HepG2 (cell line): ENCODE measurements around the gene RIPOR3. TPM values are rescaled to one million over a fixed set of nuclear protein-coding genes. Genes with fewer than 3 reads are reported as not detected.

ENCODE experiments used
- ATAC-seq: fragments of 200-7000 bp; cut with Tn5 transposase; 3 replicates; pipeline ENCODE4 v1.9.1; 2020; ENCODE audit warnings: mild to moderate bottlenecking, moderate library complexity
- BruUV-seq: library from RNA; stranded (reverse); fragments of 400-500 nt; replicated peaks from 2 replicates; lab custom pipeline; 2021; lab: Mats Ljungman, UMichigan
- CTCF ChIA-PET: fragments of 300-600 bp; formaldehyde crosslinking; extraction: SDS; loops from one replicate; lab custom pipeline; 2021; ENCODE audit warnings: low total read pairs, inconsistent platforms, low intra/inter-chr PET ratio; lab: Yijun Ruan, JAX
- POLR2A ChIA-PET: fragments of 350-600 bp; sonication (Branson Sonifier 250); formaldehyde crosslinking; loops from one replicate; lab custom pipeline; 2020; ENCODE audit warnings: antibody characterized with exemption, inconsistent platforms; lab: Yijun Ruan, JAX
- DNase-seq: peaks from one replicate; pipeline ENCODE4 v3.0.0-alpha.2; 2015; ENCODE audit warnings: low spot score
- FAIRE-seq: peaks from 3 replicates; lab custom pipeline; 2011; peaks lifted over from hg19 to GRCh38; lab: Jason Lieb, UNC
- H2AFZ ChIP-seq: one replicate; pipeline ENCODE4 v1.6.1; 2011; ENCODE audit warnings: low read length, inconsistent platforms
- H3K27ac ChIP-seq: fragments of 300-600 bp; 3 replicates; pipeline ENCODE4 v1.8.0; 2011; ENCODE audit warnings: mixed run types, mild to moderate bottlenecking, mixed read lengths, low read length, inconsistent platforms; ENCODE audit not compliant: insufficient read depth; ENCODE audit errors: extremely low read length
- H3K27me3 ChIP-seq, 2 experiments: fragments of 200-600 bp in 1 of 2; 2 replicates in 1 of 2; 3 replicates in 1 of 2; pipeline versions ENCODE4 v1.6.0 to v1.8.0; 2011; ENCODE audit warnings: low read length in 2 of 2, mild to moderate bottlenecking in 2 of 2, moderate library complexity in 2 of 2, inconsistent platforms in 1 of 2; ENCODE audit not compliant: insufficient read depth in 2 of 2, control insufficient read depth in 1 of 2
- H3K36me3 ChIP-seq, 2 experiments: fragments of 200-600 bp in 1 of 2; replicated peaks in 1 of 2; 2 replicates in 1 of 2; 3 replicates in 1 of 2; pipeline versions ENCODE4 v1.5.1 to v1.8.0; 2011; ENCODE audit warnings: low read length in 2 of 2, inconsistent platforms in 1 of 2; ENCODE audit not compliant: insufficient read depth in 2 of 2, control insufficient read depth in 1 of 2
- H3K4me1 ChIP-seq: 2 replicates; pipeline ENCODE4 v1.5.1; 2012; ENCODE audit warnings: low read length, inconsistent platforms; ENCODE audit not compliant: insufficient read depth
- H3K4me2 ChIP-seq: 2 replicates; pipeline ENCODE4 v1.6.0; 2011; ENCODE audit warnings: low read depth, low read length, inconsistent platforms
- H3K4me3 ChIP-seq, 3 experiments: fragments of 200-600 bp in 1 of 3; sonication (generic), shearing (Covaris generic) in 1 of 3; replicated peaks in 1 of 3; 2 replicates each; pipeline ENCODE4 v1.5.1; 2011 to 2016; ENCODE audit warnings: low read length in 3 of 3, inconsistent platforms in 2 of 3, low read depth in 2 of 3, mild to moderate bottlenecking in 2 of 3, control low read depth in 1 of 3, mixed read lengths in 1 of 3; ENCODE audit not compliant: insufficient read depth in 1 of 3
- H3K79me2 ChIP-seq: one replicate; pipeline ENCODE4 v1.6.1; 2011; ENCODE audit warnings: low read length, inconsistent platforms; ENCODE audit not compliant: insufficient read depth
- H3K9ac ChIP-seq: 2 replicates; pipeline ENCODE4 v1.6.0; 2011; ENCODE audit warnings: mild to moderate bottlenecking, low read depth, low read length, inconsistent platforms; ENCODE audit not compliant: insufficient read depth
- H3K9me3 ChIP-seq: 2 replicates; pipeline ENCODE4 v1.5.1; 2012; ENCODE audit warnings: mild to moderate bottlenecking, low read length
- H4K20me1 ChIP-seq: 2 replicates; pipeline ENCODE4 v1.6.0; 2011; ENCODE audit warnings: inconsistent platforms, mild to moderate bottlenecking, low read length, moderate library complexity; ENCODE audit not compliant: insufficient read depth
- CEBPB ChIP-seq: IDR thresholded peaks from 2 replicates; pipeline ENCODE4 v1.6.1; 2011; ENCODE audit warnings: low read depth, low read length, improper control_type of control experiment, borderline replicate concordance
- HES4 ChIP-seq: sonication (generic); formaldehyde crosslinking; IDR thresholded peaks from 2 replicates; pipeline ENCODE4 v1.9.0; 2021; ENCODE audit warnings: mild to moderate bottlenecking, missing genetic modification reagents, borderline replicate concordance
- MAFF ChIP-seq: IDR thresholded peaks from 2 replicates; pipeline ENCODE4 v1.6.1; 2011; ENCODE audit warnings: low read depth, low read length, improper control_type of control experiment
- MAFK ChIP-seq, 2 experiments: IDR thresholded peaks in 1 of 2; conservative IDR thresholded peaks in 1 of 2; 2 replicates each; pipeline ENCODE4 v1.6.1; 2011; ENCODE audit warnings: improper control_type of control experiment in 2 of 2, low read length in 2 of 2
- ONECUT2 ChIP-seq: sonication (generic); formaldehyde crosslinking; IDR thresholded peaks from 2 replicates; pipeline ENCODE4 v1.4.0; 2020; ENCODE audit warnings: missing genetic modification reagents
- SRF ChIP-seq: IDR thresholded peaks from 2 replicates; pipeline ENCODE4 v1.6.1; 2011; ENCODE audit warnings: mild to moderate bottlenecking, low read depth, low read length, moderate library complexity
- ZFP37 ChIP-seq: sonication (generic); formaldehyde crosslinking; IDR thresholded peaks from 2 replicates; pipeline ENCODE4 v1.4.0; 2020; ENCODE audit warnings: missing genetic modification reagents, borderline replicate concordance
- ZNF251 ChIP-seq: sonication (generic); formaldehyde crosslinking; IDR thresholded peaks from 2 replicates; pipeline ENCODE4 v1.9.0; 2021; ENCODE audit warnings: mild to moderate bottlenecking, missing genetic modification reagents
- ZNF577 ChIP-seq: sonication (generic); formaldehyde crosslinking; IDR thresholded peaks from 2 replicates; pipeline ENCODE4 v1.4.0; 2020; ENCODE audit warnings: mild to moderate bottlenecking, low read depth, missing genetic modification reagents, borderline replicate concordance
- ZSCAN9 ChIP-seq: IDR thresholded peaks from 2 replicates; pipeline ENCODE4 v1.6.1; 2016; ENCODE audit warnings: borderline replicate concordance
- WGBS: methylation state at CpG from one replicate; pipeline ENCODE4 v1.1.6; 2017; ENCODE audit warnings: low lambda C conversion rate; 5-methylcytosine and 5-hydroxymethylcytosine counted together
- in situ Hi-C: cut with HindIII; loops from 2 replicates; pipeline ENCODE4 v1.10.0; 2017; ENCODE audit warnings: low pct_unique_long_range_greater_than_20kb; ENCODE audit not compliant: extremely low pct_ligation_motif_present
- intact Hi-C: fragments of 100-400 bp; cut with micrococcal nuclease; formaldehyde crosslinking; loops from one replicate; pipeline ENCODE4 v1.10.0; 2022; ENCODE audit not compliant: unreplicated experiment
- polyA plus RNA-seq, 8 experiments: library from polyadenylated mRNA; depleted of rRNA in 3 of 8; stranded (reverse) in 7 of 8; unstranded in 1 of 8; fragments of >200 nt; fragmentation: Illumina TruSeq in 4 of 8; extraction: Trizol in 4 of 8; gene quantifications; 2 replicates each; pipeline versions ENCODE4 v1.2.1 to v1.2.3, GENCODE V29; 2011 to 2016; ENCODE audit warnings: low read depth in 4 of 8, missing spikeins in 1 of 8, mixed read lengths in 1 of 8; ENCODE audit not compliant: insufficient read depth in 1 of 8
- total RNA-seq, 5 experiments: library from RNA; depleted of rRNA; stranded (reverse); fragments of >200 nt; fragmentation: Illumina TruSeq; extraction: Trizol; gene quantifications; 2 replicates each; pipeline ENCODE4 v1.2.3, GENCODE V29; 2016; ENCODE audit warnings: low read depth in 1 of 5
- TF ChIP-seq, protein P1 (sequence below): fragments of 450-650 bp; IDR thresholded peaks from 2 replicates; pipeline ENCODE4 v1.6.1; 2016
- TF ChIP-seq, protein P2 (sequence below): sonication (generic); formaldehyde crosslinking; IDR thresholded peaks from 2 replicates; pipeline ENCODE4 v1.4.0; 2020; ENCODE audit warnings: missing genetic modification reagents, borderline replicate concordance

Gene RIPOR3
- total and polyA plus RNA-seq, 2 of the 13 experiments (the other 11 are each of a cell fraction or from before 2014, with no cell fraction given) = 0.18 TPM; not detected in 1

- TF ChIP-seq ZNF577 (no peak), ZFP37 (CRISPR knock-in tag) (no peak), SRF (no peak)
These were observed 122.8 kb downstream of the RIPOR3 start (continued) for GRCh38 chr20:50568549-50568942.

- no peak overlapping the region for H3K4me2 ChIP-seq
- H3K9me3 ChIP-seq = no peaks in the 10 kb centered on the region
- ATAC-seq (no peak), DNase-seq (no peak), FAIRE-seq (no peak)
- H3K79me2 ChIP-seq = no peaks in the 10 kb centered on the region
- H3K4me3 ChIP-seq = no peak overlapping the region
- no peak overlapping the region for H3K27ac ChIP-seq
- H3K4me1 ChIP-seq = peaks cover 26% of the 10 kb centered on the region
- WGBS = 96% methylated on average over 18 of the region's 18 CpGs
- TF ChIP-seq, protein P1, sequence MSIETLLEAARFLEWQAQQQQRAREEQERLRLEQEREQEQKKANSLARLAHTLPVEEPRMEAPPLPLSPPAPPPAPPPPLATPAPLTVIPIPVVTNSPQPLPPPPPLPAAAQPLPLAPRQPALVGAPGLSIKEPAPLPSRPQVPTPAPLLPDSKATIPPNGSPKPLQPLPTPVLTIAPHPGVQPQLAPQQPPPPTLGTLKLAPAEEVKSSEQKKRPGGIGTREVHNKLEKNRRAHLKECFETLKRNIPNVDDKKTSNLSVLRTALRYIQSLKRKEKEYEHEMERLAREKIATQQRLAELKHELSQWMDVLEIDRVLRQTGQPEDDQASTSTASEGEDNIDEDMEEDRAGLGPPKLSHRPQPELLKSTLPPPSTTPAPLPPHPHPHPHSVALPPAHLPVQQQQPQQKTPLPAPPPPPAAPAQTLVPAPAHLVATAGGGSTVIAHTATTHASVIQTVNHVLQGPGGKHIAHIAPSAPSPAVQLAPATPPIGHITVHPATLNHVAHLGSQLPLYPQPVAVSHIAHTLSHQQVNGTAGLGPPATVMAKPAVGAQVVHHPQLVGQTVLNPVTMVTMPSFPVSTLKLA = peak; percentile 79
- TF ChIP-seq HES4 (0 out of 2 replicates have a peak, but pooled peaks have one; percentile 47), CEBPB (0 out of 2 replicates have a peak, but pooled peaks have one; percentile 11), ONECUT2 (CRISPR knock-in tag) (no peak), MAFK (conservative IDR thresholded peaks at IDR 0.05 in 1 of 2, IDR thresholded peaks at IDR 0.05 in 1 of 2; ENCODE audit: low read length in 2 of 2) (peak; percentile 53 to 66), MAFF (0 out of 2 replicates have a peak, but pooled peaks have one; percentile 16), ZSCAN9 (CRISPR knock-in tag) (no peak), ZNF251 (CRISPR knock-in tag) (no peak)
- TF ChIP-seq, protein P2, sequence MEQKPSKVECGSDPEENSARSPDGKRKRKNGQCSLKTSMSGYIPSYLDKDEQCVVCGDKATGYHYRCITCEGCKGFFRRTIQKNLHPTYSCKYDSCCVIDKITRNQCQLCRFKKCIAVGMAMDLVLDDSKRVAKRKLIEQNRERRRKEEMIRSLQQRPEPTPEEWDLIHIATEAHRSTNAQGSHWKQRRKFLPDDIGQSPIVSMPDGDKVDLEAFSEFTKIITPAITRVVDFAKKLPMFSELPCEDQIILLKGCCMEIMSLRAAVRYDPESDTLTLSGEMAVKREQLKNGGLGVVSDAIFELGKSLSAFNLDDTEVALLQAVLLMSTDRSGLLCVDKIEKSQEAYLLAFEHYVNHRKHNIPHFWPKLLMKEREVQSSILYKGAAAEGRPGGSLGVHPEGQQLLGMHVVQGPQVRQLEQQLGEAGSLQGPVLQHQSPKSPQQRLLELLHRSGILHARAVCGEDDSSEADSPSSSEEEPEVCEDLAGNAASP (CRISPR knock-in tag) = no peak
- H3K27me3 ChIP-seq = no peaks in the 10 kb centered on the region
- no peak overlapping the region for H2AFZ ChIP-seq
- in situ Hi-C loops (no loop called here), intact Hi-C loops (no loop called here)
- no TSS peak for BruUV-seq
- ChIA-PET CTCF (no interaction called here), POLR2A (no interaction called here)
- H3K9ac ChIP-seq = no peak overlapping the region
- H3K36me3 ChIP-seq = peaks cover 28 to 69% of the 10 kb centered on the region in 2 experiments
- no peaks in the 10 kb centered on the region for H4K20me1 ChIP-seq
These were observed 123.3 kb downstream of the RIPOR3 start for GRCh38 chr20:50567860-50568548.
